GM18907 (cell line): Measurements from ENCODE around the gene YJEFN3.

Source experiments
- ATAC-seq: cut with Tn5 transposase; IDR thresholded peaks from one replicate; pipeline ENCODE4 v1.9.1; 2021; ENCODE audit warnings: mild to moderate bottlenecking, moderate library complexity; ENCODE audit not compliant: unreplicated experiment

Gene YJEFN3

DNA sequence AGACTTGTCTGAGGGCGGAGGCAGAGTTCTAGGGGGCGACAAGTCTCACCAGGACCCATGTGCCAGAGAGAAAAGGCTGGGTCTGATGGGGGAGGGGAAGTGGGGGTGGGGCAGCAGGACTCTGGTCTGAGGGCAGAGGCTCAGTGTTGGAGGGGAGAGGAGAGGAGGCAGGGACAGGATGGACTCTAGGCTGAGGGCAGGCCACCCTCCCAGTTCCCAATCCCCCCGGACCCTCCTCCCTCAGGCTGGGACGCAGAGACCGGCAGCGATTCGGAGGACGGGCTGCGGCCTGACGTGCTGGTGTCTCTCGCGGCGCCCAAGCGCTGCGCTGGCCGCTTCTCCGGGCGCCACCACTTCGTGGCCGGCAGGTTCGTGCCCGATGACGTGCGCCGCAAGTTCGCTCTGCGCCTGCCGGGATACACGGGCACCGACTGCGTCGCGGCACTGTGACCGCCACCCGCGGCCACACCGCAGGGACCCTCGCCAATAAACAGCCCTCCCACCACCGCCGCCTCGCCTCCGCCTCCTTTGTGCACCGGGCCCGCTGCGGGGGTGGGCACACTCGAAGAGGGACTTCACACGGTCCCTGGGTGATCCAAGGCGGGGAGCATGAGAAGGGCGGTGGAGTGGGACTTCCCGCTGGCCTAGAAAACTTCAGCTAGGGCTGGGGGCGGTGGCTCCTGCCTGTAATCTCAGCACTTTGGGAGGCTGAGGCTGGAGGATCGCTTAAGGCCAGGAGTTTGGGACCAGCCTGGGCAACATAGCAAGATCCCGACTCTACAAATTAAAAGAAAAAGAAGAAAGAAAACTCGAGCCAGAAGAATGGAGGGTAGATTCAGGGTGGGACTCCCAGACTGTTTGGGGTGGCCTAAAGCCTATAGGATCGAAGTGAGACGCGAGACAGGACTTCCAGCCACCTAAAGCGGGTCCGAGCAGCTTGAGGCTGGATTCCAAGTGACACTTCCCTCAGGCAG, 8.7 kb downstream of the YJEFN3 start:
- ATAC-seq: no peak

DNA sequence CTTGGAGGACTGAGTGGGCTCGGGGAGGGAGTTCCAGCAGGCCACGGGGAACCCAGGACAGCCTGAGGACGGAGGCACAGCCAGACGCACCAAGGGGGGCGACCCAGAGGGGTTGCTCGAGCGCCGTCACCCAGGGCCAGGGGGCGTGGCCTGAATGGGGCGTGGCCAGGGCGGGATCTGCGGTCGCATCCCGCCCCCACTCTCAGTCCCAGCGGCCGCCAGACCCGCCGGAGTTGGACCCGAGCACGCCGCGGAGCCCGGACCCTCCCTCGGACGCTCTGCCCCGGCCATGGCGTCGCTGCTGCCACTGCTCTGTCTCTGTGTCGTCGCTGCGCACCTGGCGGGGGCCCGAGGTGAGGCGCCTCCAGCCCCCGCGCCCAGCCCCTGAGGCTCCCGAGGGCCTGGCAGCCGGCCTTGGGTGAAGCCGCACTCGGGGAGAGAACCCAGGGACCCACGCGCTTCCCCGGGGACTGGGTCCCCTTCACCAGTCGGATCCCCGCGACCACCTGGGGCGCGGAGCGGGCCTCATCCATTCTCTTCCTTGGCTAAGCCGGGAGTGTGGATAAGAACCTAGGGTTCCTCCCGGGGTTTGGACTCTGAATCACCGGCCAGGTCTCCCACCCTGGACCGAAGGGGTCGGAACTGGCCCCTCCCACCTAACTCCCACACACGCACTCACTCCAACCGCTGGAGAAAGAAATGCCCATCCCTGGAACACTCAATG, 9.5 kb downstream of the YJEFN3 start, which contains the start of gene CILP2:
TSS of gene CILP2 (plus strand) at position 205 of the 724 bp plus-strand sequence. CDS start at position 290, 85 bp downstream.
- ATAC-seq: no peak

DNA sequence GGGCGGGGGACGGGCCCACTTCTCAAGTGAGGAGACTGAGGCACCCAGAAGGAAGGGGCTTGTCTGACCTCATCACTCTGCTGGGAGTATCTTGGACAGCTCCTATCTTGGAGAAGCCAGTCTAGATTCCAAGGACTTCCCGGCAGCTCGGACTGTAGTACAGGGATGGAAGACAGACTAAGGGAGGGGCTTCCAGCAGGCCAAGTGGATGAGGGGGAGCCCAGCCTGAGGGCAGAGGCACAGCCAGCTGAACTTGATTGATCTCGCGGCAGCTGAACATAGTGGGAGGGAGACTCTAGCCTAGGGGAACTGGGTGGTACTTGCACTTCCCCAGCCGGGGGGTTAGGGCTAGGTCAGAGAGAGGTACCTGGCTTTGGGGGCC, 10.1 kb downstream of the YJEFN3 start:
- ATAC-seq: no peak

DNA sequence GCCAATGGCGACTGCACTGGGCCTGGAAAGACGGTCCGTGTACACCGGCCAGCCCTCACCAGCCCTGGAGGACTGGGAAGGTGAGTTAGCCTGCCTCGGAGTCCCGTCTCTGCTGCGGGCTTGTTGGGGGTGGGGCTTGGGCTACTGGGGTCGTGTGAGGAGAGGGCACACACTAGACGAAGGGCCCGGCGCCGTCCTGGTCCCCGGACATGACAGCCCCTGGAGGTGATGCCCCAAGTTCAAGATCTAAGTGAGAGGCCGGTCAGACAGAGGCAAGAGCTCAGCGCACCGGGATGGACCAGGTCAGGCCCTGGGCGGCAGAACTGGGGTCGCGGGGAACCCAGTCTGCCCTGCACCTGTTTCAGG, 11.0 kb downstream of the YJEFN3 start:
- no peak for ATAC-seq

DNA sequence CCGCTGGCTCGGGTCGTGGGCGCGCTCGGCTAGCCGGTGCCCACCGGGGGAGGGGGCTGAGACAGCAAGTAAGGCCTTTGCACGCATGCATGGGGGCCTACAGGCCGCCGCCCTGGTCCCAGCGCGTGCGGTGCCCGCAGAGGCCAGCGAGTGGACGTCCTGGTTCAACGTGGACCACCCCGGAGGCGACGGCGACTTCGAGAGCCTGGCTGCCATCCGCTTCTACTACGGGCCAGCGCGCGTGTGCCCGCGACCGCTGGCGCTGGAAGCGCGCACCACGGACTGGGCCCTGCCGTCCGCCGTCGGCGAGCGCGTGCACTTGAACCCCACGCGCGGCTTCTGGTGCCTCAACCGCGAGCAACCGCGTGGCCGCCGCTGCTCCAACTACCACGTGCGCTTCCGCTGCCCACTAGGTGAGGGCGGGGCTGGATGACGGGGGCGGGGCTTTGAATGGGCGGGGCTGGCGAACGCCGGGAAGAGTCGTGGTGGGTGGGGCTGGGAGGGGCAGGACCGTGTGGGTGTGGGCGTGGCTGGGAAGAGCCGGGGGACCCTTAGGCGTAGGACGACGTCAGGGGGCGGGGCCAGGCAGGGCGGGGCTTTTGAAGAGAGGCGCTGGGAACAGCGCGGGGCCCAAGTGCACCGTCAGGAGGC, 11.5 kb downstream of the YJEFN3 start:
- no peak for ATAC-seq

DNA sequence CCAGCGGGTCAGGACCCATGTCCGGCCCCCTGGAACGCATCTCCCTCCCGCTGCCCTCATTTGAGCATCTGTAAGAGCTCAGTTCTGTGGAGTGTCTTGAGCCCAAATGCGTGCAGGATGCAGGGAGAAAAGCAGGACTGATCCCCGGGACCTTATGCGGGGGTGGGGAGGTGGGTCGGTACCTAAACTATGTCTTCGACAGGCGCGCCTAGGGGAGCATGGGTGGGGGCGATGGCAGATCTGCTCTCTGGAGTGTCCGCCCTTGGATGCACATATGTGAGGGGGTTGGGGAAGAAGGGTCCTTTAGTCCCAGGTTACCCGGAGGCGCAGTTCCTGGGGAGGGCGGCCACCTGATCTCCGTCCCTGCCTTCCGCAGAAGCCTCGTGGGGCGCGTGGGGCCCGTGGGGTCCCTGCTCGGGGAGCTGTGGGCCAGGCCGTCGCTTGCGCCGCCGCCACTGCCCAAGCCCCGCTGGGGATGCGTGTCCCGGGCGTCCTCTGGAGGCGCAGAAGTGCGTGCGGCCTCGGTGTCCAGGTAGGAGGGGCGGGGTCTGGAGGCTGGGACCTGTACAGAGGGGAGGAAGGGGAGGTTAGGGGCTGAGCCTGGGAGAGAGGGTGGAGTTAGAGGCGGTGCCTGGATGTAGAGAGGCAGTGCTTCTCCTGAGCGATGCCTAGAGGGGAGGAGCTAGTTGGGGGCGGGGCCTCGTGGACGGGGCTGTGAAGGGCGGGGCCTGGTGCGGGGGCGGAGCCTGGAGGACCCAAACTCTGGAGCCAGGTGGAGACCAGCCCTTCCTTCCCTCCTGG, 12.2 kb downstream of the YJEFN3 start:
- ATAC-seq: no peak

DNA sequence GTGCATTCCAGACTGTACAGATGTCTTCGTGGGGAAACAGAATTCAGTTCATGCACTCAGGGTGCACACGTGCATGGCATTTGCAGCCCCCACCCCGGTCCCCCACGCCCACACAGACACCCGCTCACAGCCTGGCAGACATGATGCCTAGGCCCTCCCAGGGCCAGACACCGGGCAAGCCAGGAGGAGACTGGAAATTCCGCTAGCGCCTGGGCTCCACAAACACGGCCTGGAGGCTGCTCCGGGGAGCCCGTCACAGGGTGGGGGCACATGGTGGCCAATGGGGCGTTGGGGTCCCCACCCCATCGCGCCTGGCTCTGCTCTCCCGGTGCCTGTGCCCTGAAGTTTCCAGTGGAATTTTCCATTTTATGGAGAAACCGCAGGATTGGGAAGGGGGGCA, 12.9 kb downstream of the YJEFN3 start:
- ATAC-seq: no peak

DNA sequence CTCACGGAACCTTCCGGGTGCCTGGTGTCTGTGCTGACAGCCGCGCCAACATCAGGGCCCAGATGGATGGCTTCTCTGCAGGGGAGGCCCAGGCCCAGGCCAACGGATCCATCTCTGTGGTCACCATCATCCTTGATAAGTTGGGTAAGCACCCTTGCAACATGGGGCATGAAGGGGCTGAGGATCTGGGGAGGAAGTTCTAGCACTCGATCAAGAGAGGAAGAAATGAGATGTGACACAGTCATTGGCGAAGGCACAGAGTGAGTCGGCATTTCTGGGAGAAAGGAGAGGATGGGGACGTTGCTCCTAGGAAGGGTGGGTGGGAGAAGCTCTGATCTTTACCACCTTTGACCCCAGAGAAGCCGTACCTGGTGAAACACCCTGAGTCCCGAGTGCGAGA, 13.8 kb downstream of the YJEFN3 start:
- ATAC-seq: no peak

DNA sequence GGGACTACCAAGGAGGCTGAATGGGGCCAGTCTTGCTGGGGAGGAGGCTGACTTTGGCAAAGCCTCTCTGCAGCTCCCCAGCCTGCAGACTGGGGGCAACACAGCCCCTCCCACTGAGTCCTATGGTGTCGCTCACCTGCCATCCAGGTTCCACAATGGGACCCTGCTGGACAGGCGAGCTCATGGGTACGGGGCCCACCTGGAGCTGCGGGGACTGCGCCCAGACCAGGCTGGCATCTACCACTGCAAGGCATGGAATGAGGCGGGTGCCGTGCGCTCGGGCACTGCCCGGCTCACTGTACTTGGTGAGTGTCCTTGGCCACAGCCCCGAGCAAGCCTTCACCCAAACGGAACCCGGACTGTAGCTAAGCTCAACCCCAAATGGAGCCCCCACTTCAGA, 14.4 kb downstream of the YJEFN3 start:
- ATAC-seq: no peak

DNA sequence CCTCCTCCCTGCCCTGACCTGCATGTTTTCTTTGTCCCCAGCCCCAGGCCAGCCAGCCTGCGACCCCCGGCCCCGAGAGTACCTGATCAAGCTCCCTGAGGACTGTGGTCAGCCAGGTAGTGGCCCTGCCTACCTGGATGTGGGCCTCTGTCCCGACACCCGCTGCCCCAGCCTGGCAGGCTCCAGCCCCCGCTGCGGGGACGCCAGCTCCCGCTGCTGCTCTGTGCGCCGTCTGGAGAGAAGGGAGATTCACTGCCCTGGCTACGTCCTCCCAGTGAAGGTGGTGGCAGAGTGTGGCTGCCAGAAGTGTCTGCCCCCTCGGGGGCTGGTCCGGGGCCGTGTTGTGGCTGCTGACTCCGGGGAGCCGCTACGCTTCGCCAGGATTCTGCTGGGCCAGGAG, 14.9 kb downstream of the YJEFN3 start:
- no peak for ATAC-seq

DNA sequence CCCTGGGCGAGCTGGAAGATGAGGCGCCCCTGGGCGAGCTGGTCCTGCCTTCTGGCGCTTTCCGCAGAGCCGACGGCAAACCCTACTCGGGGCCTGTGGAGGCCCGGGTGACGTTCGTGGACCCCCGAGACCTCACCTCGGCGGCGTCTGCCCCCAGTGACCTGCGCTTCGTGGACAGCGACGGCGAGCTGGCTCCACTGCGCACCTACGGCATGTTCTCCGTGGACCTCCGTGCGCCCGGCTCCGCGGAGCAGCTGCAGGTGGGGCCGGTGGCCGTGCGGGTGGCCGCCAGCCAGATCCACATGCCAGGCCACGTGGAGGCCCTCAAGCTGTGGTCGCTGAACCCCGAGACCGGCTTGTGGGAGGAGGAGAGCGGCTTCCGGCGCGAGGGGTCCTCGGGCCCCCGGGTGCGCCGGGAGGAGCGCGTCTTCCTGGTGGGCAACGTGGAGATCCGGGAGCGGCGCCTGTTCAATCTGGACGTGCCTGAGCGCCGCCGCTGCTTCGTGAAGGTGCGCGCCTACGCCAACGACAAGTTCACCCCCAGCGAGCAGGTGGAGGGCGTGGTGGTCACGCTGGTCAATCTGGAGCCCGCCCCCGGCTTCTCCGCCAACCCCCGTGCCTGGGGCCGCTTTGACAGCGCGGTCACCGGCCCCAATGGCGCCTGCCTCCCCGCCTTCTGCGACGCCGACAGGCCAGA, 15.7 kb downstream of the YJEFN3 start:
- ATAC-seq: no peak

DNA sequence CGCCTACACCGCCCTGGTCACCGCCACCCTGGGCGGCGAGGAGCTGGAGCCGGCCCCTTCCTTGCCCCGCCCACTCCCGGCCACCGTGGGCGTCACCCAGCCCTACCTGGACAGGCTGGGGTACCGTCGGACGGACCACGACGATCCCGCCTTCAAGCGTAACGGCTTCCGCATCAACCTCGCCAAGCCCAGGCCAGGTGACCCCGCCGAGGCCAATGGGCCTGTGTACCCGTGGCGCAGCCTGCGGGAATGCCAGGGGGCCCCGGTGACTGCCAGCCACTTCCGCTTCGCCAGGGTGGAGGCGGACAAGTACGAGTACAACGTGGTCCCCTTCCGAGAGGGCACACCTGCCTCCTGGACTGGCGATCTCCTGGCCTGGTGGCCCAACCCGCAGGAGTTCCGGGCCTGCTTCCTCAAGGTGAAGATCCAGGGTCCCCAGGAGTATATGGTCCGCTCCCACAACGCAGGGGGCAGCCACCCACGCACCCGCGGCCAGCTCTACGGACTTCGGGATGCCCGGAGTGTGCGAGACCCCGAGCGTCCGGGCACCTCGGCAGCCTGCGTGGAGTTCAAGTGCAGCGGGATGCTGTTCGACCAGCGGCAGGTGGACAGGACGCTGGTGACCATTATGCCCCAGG, 16.4 kb downstream of the YJEFN3 start:
- no peak for ATAC-seq

DNA sequence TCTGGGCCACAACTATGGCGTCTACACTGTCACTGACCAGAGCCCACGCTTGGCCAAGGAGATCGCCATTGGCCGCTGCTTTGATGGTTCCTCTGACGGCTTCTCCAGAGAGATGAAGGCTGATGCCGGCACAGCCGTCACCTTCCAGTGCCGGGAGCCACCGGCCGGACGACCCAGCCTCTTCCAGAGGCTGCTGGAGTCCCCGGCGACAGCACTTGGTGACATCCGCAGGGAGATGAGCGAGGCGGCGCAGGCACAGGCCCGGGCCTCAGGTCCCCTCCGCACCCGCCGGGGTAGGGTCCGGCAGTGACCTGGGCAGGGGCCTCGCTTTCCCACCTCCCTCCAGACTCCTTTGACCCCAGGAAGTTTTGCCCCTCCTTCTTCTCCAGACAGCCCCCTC, 17.0 kb downstream of the YJEFN3 start:
- no peak for ATAC-seq

DNA sequence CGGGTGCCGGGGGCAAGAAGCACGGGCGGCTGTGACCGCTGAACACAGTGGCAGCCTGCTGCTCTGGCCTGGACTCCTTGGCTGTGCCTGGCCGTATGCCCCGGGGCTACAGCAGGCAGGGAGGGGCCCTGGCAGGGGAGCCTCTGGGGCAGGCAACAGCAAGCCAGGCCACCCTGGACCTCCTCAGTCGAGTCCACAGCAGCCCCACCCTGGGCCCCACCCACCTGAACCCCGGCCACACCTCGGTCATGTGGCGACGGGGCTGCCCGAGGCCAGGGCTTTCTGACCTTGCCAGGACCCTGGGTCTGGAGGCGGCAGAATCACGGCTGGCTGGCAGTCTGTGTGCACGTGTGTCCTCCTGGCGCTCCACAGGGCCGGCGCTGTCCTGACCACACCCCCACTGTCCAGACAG, 18.0 kb downstream of the YJEFN3 start:
- no peak for ATAC-seq

DNA sequence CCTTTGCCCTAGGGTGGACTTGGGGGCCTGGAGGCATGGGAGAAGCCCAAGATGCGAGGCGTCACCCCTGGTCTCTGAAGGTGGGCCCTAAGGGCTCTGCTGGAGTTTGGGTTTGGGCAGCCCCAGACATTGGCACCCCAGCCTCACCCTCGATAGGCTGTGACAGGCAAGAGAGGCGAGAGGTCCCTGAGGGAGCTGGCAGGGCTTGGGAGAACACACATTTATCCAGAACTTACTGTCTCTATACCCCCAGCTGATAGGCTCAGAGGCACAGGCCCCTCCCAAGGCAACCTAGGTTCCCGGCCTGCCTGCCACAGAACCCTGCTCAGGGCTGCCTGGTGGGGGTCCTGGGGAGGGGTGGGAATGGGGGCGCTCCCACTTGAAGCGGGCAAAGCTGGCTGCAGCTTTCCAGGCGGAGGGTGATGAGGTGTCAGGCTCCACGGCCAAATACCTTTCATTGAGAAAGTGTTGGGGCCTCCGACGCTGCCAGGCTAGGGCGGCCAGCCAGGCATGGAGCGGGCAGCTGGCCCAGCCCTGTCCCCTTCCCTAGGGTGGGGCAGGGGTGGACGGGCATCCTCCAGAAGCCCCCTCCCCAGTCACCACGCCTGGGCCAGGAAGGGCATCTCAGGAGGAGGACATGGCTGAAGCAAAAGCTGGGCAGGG, 19.1 kb downstream of the YJEFN3 start:
- no peak for ATAC-seq

DNA sequence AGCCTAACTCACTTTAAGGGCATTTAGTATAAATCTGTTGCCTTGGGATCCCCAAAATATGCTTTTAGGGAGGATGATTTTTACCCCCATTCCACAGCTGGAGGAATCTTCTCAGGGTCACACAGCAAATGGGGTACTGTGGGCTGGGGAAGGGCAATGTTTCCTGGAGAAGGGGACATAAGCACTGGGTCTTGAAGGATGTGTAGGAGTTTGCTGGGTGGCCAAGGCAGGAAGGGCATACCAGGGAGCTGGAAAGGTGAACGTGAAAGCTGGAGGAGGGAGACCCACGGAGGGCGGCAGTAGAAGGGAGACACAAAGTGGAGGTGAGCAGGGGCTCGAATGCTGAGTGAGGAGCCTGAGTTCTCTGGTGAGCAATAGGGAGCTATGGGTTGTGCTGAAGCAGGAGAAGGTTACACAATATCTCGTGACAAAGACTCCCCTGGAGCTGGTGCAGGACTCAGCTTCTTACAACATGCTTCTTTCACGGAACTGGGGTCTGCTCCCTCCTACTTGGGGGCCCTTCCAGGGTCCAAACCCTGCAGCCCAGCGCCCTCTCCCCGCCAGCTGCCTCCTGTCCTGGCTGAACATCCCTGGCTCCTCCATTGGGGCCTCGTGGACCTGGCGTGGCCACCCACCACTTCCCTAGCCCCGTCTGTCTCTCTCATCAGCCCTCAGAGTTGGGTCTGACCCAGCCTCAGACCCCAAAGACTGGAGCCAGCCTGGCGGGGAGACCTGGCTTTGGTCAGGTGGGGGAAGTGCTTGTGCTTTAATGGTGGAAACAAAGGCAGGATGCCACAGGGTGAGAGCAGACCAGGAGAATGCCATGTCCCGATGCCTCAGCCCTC, 20.4 kb downstream of the YJEFN3 start:
- no peak for ATAC-seq

DNA sequence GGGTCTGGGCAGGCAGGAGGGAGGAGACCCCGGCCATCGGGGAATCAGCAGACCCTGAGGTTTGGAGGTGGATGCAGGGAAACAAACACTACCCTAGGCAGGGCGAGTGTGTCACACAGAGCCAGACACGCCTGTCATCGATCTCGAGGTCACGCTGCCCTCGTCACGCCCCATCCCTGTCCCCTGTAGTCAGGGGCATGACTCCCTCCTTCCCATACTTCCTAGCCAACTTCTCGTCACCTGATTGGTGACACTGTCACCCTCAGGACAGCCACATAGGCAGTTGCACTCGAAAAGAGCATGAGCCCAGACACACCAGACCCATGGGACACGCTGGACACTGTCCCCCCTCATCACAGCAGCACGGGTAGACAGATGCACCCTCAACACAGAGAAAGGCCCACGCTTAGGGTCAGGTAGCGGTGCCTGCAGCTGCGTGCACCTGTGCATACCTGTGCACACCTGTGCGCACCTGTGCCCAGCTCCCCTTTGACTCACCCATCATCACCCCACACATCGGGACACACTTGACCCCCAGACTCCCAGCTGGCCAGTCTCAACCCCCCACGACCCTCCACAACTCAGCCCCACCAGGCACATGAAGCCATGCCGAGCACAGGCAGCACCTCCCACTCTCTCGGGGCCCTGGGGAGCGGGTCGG, 21.2 kb downstream of the YJEFN3 start:
- no peak for ATAC-seq

DNA sequence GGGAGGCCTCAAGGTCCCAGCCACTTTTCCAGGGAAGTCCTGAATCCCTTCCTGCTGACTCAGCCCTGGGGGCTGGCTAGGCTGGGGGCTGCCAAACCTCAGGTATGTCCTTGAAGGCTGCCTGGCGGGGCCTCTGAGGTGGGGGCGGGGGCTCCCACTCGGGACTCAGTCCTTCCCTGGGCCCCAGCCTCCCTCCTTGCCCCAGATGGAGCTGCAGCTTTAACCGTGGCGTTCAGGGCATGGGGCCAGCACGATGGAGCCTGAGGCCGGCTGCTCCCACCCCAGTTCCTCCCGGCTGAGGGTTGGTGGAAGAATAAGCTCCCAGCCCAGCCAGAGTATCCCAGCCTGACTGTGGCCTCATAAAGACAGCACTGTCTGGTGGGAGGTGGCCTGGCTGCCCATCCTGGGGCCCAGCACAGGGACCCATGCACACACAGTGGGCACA, 21.8 kb downstream of the YJEFN3 start:
- ATAC-seq: no peak
